Skeletal muscle satellite cell (primary cell): ENCODE data around the gene DDX49.

Experiments used
- H3K27me3 ChIP-seq: 2 replicates; pipeline ENCODE4 v1.7.0; 2013; ENCODE audit warnings: low read length; ENCODE audit not compliant: control insufficient read depth, insufficient read depth
- H3K36me3 ChIP-seq: 2 replicates; pipeline ENCODE4 v1.7.0; 2013; ENCODE audit warnings: mild to moderate bottlenecking, control low read depth, low read length; ENCODE audit not compliant: insufficient read depth
- H3K4me1 ChIP-seq: 2 replicates; pipeline ENCODE4 v1.7.0; 2013; ENCODE audit warnings: low read length; ENCODE audit not compliant: control insufficient read depth, insufficient read depth
- H3K4me2 ChIP-seq: 2 replicates; pipeline ENCODE4 v1.7.0; 2013; ENCODE audit warnings: mild to moderate bottlenecking, low read length
- H3K4me3 ChIP-seq: 2 replicates; pipeline ENCODE4 v1.7.0; 2013; ENCODE audit warnings: low read length
- H3K9ac ChIP-seq: 2 replicates; pipeline ENCODE4 v1.7.0; 2013; ENCODE audit warnings: mild to moderate bottlenecking, low read depth, low read length, moderate library complexity
- H3K9me3 ChIP-seq: replicated peaks from 2 replicates; pipeline ENCODE4 v1.7.0; 2013; ENCODE audit warnings: mild to moderate bottlenecking, control low read depth, low read length

DDX49 gene

GRCh38 chr19:18921593-18921992 lies 2.1 kb downstream of the DDX49 start:
- H3K9ac ChIP-seq: no peak overlapping the region
- H3K4me2 ChIP-seq: no peak overlapping the region
- H3K4me1 ChIP-seq: peaks cover 16% of the 10 kb centered on the region

GRCh38 chr19:18922228-18922985 lies 2.9 kb downstream of the DDX49 start:
- H3K36me3 ChIP-seq: peaks cover 41% of the 10 kb centered on the region
- no peaks in the 10 kb centered on the region for H3K27me3 ChIP-seq
- peaks cover 15% of the 10 kb centered on the region for H3K4me1 ChIP-seq
- no peak overlapping the region for H3K4me3 ChIP-seq
- no peak overlapping the region for H3K4me2 ChIP-seq
- no peaks in the 10 kb centered on the region for H3K9me3 ChIP-seq
- H3K9ac ChIP-seq: no peak overlapping the region

More at GRCh38 chr19:18921593-18921992, 2.1 kb downstream of the DDX49 start:
- Histone ChIP-seq H3K36me3 (peaks cover 38% of the 10 kb centered on the region), H3K27me3 (no peaks in the 10 kb centered on the region), H3K9me3 (no peaks in the 10 kb centered on the region), H3K4me3 (no peak overlapping the region)

GRCh38 chr19:18924684-18925213 lies 5.2 kb downstream of the DDX49 start:
- peaks cover 6% of the 10 kb centered on the region for H3K4me1 ChIP-seq
- H3K4me3 ChIP-seq: no peak overlapping the region
- no peak overlapping the region for H3K4me2 ChIP-seq
- H3K27me3 ChIP-seq: no peaks in the 10 kb centered on the region
- peaks cover 64% of the 10 kb centered on the region for H3K36me3 ChIP-seq
- no peak overlapping the region for H3K9ac ChIP-seq
- H3K9me3 ChIP-seq: no peaks in the 10 kb centered on the region

GRCh38 chr19:18928018-18928805 lies 8.7 kb downstream of the DDX49 start:
- no peak overlapping the region for H3K4me2 ChIP-seq
- H3K36me3 ChIP-seq: peaks cover 66% of the 10 kb centered on the region
- no peaks in the 10 kb centered on the region for H3K4me1 ChIP-seq
- H3K9ac ChIP-seq: no peak overlapping the region
- H3K27me3 ChIP-seq: no peaks in the 10 kb centered on the region
- no peaks in the 10 kb centered on the region for H3K9me3 ChIP-seq
- no peak overlapping the region for H3K4me3 ChIP-seq

GRCh38 chr19:18929311-18929710 lies 9.8 kb downstream of the DDX49 start:
- Histone ChIP-seq H3K36me3 (peaks cover 67% of the 10 kb centered on the region), H3K4me3 (no peak overlapping the region), H3K27me3 (no peaks in the 10 kb centered on the region), H3K9me3 (no peaks in the 10 kb centered on the region), H3K9ac (no peak overlapping the region), H3K4me2 (no peak overlapping the region), H3K4me1 (no peaks in the 10 kb centered on the region)

GRCh38 chr19:18931316-18932162 lies 12.0 kb downstream of the DDX49 start:
- no peak overlapping the region for H3K9ac ChIP-seq
- H3K36me3 ChIP-seq: peaks cover 63% of the 10 kb centered on the region
- H3K4me3 ChIP-seq: no peak overlapping the region
- H3K4me2 ChIP-seq: no peak overlapping the region
- H3K4me1 ChIP-seq: no peaks in the 10 kb centered on the region
- no peaks in the 10 kb centered on the region for H3K27me3 ChIP-seq
- H3K9me3 ChIP-seq: no peaks in the 10 kb centered on the region

- Histone ChIP-seq H3K9ac (no peak overlapping the region), H3K4me2 (no peak overlapping the region), H3K4me3 (no peak overlapping the region), H3K27me3 (no peaks in the 10 kb centered on the region), H3K36me3 (peaks cover 60% of the 10 kb centered on the region), H3K4me1 (no peaks in the 10 kb centered on the region), H3K9me3 (no peaks in the 10 kb centered on the region)
Measured at GRCh38 chr19:18932216-18932841, 12.8 kb downstream of the DDX49 start.

GRCh38 chr19:18933297-18933696 lies 13.8 kb downstream of the DDX49 start:
- Histone ChIP-seq H3K27me3 (no peaks in the 10 kb centered on the region), H3K4me2 (no peak overlapping the region), H3K36me3 (peaks cover 58% of the 10 kb centered on the region), H3K4me3 (no peak overlapping the region), H3K9me3 (no peaks in the 10 kb centered on the region), H3K4me1 (no peaks in the 10 kb centered on the region), H3K9ac (no peak overlapping the region)

GRCh38 chr19:18939163-18939562 lies 19.6 kb downstream of the DDX49 start:
- no peaks in the 10 kb centered on the region for H3K9me3 ChIP-seq
- H3K36me3 ChIP-seq: peaks cover 25% of the 10 kb centered on the region
- H3K27me3 ChIP-seq: no peaks in the 10 kb centered on the region
- peaks cover 12% of the 10 kb centered on the region for H3K4me1 ChIP-seq
- H3K4me2 ChIP-seq: peak overlapping the region; percentile 94
- peak overlapping the region; percentile 93 for H3K9ac ChIP-seq
- peak overlapping the region; percentile 97 for H3K4me3 ChIP-seq

GRCh38 chr19:18939922-18940768 lies 20.6 kb downstream of the DDX49 start:
- Histone ChIP-seq H3K4me1 (peaks cover 12% of the 10 kb centered on the region), H3K27me3 (no peaks in the 10 kb centered on the region), H3K4me3 (peak overlapping the region; percentile 97), H3K36me3 (peaks cover 18% of the 10 kb centered on the region), H3K9me3 (no peaks in the 10 kb centered on the region), H3K4me2 (peak overlapping the region; percentile 94), H3K9ac (peak overlapping the region; percentile 93)
